ENCODE data around the gene FBXW12.

Gene FBXW12

GRCh38 chr3:48408823-48409281, 36.8 kb downstream of the FBXW12 start:
- DNase-seq = no peak

DNA sequence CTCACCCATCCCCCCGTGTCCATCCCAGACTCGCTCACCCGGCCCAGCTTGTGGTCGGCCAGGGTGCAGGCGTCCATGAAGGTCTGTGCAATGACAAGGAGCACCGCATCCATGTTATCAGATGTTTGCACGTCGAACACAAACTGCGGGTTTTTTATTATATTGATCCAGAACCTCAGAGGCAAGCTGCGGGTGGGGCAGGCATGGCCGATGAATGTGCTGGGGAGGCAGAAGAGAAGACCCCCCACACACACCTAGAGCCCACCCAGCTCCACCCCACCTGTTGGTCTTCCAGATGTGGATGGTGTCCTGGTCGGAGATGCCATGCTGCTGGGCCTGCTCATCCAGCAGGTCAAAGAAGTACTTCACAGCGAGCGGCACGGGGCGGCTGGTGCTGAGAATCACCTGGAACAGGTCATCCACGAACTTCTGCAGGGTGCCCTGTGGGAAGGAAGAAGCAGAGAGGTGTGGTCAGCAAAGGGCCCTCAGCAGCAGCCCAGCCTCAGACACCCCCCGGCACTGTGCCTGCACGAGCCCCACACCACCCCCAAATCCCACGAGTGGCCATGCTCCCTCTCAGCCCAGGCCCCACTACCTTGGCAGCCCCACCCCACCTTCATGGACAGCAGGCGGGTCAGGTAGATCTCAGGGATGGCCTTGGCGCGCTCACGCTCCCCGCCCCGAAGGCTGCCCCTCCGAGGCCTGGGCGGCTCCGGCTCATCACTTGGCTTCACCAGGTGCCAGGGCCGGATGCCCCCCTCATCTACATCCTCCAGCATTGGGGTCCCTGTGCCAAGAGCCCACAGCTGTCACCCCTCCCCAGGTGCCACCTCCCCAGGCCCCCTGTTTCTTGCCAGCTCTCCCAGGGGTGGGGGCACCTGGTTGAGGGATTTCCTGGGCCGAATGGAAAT, 37.5 kb downstream of the FBXW12 start:
- no peak for DNase-seq

DNA sequence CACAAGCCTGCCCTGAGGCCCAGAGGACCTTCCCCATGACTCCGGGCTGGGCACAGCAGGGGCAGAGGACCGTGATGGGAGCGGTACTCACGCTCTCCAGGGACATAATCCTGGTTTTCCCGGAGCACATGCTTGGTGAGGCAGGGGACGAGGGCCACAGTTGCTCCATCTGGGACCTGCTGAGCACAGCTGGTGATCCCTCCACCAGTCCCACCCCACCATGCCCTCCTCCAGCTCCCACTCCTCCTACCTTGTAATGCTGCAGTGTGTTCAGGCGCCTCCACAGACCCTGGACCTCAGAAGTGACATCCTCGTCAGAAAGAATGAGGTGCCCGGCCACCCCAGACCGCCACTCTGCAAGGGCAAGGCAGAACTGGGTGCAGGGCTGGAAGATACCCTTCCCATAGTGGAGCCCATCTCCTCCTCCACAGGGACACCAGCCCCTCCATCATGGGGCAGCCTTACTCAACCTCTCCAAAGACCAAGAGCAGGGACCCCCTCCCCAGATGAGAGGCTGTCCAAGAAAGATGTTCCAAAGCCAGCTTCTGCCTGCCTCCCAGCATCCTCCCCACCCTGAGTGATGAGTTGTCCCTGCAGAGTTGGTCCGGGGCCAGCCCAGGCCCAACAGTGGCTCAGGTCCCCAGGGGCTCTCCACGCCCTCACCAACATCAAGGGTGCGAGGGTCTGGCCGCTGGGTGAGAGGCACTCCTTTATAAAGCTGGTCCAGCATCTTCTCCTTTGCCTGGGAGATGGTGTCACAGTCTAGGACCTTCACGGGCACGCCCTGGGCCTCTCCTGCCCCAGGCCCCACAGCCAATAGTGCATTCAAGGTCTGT, 38.4 kb downstream of the FBXW12 start:
- no peak for DNase-seq

DNA sequence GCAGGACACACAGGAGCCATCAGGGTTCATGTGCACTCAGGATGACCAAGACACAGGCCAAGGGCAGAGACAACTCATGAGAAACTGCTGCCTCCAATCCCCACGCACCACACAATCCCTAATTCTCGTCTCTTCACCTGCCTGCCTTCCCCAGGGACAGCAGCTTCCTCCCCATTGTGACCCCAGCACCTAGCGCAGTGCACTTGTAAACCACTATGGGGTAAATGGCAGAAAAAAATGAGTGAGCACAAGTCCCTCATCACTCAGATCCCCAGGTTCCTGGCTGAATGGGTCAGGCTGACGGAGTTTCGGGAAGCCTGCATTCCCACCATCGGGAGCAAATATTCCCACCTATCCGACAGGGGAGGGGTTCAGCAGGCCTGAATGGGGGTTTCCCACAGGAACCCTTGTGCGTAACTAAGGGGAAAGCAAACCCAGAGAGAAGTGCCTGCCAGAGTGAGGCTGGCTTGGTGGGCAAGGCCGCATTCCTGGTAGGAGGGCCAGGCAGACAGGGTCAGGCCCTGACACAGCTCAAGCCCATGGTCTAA, 39.1 kb downstream of the FBXW12 start:
- DNase-seq = no peak

DNA sequence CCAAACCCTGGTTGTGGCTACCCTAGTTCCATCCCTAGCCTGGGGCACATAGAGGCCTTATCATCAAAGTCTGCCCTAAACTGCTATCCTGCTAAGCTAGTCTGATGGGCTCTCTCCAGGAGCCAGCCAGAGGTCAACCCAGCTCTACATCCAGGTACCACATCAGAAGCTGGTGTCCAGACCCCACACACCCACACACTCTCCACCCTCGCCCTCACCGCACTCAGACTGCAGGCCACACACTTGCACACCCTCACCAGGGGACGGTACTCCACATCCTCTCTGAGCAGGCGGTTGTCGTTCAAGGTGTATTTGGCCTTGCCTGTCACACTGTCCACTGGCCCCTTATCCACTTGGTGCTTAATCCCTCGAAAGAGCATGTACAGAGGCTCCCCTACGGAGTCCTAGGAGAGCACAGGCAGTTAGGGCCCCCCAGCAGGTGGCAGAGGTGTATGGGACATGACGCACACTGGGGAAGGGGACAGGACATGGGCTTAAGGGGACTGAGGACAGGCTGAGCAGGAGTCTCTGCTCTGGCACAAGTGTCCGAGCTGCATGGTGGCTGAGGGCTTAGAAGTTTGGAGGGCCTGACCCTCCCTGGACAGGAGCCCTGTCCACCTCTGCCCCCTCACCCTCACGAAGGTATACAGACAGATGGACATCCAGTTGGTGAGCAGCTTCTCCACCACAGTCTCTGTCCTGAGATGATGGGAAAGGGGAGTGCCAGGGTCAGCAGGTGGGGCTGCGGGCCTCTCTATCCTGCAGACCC, 39.8 kb downstream of the FBXW12 start:
- DNase-seq = no peak

GRCh38 chr3:48412375-48413001, 40.5 kb downstream of the FBXW12 start:
- no peak for DNase-seq

DNA sequence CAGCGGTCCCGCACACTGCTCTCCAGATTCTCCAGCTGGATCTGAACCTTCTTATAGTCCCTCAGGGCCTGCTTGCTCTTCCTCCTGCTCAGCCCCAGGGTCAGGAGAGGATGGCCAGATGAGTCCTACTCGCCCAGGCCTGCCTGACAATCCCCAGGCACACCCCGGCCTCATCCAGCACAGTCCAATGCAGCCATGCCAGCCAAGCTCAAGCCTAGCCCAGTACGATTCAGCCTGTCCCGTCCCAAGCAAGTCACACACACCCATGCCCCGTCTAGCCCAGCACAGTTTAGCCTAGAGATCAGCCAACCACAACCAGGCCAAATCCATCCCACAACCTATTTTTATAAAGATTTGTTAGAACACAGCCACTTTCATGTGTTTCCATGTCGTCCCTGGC, 41.1 kb downstream of the FBXW12 start:
- DNase-seq = no peak

DNA sequence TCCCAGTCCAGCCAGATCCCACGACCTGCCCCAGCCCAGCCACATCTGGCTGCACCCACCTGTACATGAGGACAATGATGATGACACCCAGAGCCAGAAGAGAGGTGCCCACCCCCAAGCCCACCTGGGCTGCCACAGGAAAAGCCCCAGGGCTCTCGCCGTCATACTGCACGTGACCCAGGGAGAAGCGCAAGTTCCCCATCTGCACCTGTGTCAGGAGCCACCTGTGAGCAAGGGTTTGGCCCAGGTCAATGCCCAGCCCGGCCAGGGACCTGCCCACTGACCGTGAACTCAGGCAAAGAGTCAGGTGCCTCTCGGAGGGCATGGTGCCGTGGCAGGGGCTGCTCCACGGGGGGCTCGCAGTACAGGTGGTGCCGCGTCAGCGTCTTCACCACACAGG, 41.6 kb downstream of the FBXW12 start:
- no peak for DNase-seq

DNA sequence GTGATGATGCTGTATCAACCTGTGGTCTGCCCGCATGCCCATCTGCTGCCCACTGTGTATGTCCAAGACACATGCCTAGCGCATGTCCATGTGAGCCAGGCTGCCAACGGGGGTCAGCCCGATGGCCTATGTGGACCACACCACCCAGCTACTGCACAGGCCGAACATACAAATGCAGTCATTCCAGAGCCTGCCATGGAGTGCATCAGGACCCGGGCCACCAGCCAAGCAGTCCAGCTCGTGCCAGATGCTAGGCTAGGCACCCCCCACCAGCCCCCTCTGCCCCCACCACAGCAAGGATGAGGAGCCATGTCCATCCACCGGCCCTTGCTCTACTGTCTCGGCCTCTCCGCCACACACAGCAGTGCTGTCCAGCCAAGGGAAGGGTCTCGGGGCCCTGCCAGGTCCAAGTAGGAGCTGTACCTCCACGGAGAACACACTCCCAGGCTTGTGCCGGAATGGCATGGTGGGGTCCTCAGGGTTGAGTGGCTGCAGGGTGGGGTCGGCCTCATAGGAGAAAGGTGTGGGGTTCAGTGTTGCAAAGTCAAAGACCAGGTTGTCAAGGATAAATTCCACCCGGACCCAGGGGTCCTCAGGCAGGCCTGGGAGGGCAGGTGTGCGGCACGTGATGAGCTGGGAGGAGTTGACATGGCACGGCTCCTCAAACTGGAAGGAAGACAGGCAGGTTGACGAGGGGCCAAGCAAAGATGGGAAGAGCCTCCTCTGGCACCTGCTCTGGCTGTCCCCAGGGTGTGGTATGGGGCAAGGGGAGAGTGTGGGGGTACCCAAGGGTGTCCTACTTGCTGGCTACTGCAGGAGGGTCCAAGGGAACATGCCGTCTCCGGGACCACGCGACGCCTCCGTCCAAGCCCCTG, 42.6 kb downstream of the FBXW12 start:
- DNase-seq = no peak

- DNase-seq = no peak
These were observed 43.4 kb downstream of the FBXW12 start for GRCh38 chr3:48415251-48415953.

DNA sequence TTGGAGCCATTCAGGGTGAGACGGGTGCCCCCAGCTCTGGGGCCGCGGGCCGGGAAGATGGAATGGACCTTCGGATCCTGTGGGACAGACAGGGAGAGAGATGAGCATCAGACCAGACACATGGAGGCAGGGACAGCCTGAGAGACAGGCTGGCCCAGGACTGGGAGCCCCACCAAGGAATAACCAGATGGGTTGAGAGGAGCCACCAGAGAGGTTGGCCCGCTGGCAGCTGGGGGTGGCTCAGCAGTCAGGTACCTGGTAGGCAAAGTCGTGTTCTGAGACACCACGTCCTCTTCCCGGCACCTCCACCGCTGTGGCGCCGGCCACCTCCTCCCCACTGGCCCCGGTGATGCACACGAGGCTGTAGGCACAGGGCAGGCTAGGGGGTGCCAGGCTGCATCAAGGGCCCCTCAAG, 44.1 kb downstream of the FBXW12 start:
- DNase-seq = no peak

DNA sequence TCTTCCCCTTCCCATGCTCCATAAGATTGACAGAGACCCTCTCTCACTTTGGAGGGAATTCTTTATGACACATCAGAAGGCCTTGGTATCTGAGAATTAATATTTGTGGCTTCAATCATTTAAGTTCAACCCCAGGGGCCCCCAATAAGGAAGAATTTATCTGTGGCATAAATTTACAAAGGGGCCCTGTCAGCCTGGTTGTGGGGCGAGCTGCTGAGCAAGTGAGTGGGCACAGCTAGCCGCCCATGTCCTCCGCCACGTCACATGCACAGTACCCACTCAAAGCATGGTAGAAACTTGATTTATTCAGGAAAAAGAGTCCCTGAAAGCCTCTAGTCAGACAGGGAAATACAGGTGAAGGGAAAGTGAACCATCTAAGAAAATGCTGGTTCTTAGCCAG, 44.5 kb downstream of the FBXW12 start:
- DNase-seq = no peak

DNA sequence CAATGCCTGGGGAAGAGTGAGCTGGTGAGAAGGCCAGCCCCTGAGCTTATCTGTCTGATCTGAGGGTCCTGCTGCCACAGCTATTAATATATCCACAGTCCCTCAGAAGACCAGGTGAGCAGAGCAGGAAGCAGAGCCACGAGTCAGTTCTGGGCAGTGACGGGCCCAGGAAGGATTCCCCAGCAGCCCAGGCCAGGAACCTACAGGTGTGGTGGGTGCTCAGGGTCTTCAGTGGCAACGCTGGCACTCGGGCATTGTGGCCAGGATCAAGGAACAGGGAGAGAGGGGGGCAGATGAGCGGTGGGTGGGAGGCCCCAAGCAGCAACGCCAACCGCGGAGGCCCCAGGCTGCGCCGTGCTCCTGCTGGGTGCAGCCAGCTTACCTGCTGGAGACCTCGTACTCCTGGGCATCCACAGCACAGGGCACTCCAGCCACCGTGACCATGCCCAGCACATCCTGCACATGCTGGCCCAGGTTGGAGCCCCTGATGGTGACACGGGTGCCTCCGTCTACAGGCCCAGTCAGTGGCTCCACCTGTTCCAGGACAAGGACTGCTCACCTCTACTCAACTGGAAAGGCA, 45.6 kb downstream of the FBXW12 start:
- DNase-seq = no peak

DNA sequence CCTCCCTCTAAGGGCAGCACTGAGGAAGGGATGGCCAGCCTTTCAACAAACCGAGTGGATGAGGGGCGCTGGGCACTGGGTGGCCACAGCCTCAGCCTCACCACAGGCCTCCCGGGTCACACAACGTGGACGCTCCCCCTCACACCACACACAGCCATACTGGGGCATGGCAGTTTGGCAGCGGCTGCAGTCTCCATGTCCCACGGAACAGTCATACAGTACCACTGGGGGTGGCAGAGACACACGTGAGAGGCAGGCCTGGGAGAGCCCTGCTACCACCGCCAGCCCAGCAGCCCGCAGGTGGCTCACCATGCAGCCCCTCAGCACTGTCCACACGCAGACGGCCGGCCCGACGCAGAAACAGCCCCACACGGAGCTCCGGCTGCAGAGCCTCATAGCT, 46.1 kb downstream of the FBXW12 start:
- no peak for DNase-seq

DNA sequence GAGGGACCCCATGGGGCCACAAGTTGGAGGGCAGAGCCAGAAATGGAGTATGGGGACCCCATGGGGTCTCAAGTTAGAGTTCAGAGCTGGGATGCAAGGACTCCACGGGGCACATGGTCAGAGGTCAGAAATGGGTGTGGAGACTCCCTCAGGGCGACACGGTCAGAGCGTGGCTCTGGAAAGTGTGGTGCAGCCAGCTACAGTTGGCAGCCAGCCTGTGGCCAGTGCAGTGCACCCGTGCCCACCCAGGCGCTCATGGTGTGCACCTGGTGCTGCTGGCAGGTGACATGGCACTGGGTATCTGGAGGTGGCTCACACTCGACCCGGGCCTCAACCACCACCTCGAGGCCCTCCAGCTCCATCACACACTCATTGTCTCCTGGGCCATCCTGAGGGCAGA, 46.6 kb downstream of the FBXW12 start:
- no peak for DNase-seq

DNA sequence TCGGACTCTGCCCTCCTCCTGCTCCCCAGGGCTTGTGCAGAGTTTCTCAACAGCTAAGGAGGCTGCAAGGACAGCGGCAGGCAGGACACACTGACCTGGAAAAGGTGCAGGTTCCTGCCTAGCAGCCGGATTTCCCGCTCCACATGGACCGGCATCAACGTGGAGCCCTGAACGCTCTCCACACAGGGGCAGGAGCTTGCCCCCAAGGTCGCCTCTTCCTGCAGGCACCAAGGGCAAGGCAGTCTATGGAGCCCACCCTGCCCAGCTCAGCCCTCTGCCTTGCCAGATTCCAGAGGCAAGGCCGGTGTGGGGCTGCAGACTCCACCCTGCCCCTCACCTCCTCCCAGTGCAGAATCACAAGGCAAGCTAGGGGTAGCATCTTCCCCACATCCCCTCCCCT, 47.1 kb downstream of the FBXW12 start:
- DNase-seq = no peak

DNA sequence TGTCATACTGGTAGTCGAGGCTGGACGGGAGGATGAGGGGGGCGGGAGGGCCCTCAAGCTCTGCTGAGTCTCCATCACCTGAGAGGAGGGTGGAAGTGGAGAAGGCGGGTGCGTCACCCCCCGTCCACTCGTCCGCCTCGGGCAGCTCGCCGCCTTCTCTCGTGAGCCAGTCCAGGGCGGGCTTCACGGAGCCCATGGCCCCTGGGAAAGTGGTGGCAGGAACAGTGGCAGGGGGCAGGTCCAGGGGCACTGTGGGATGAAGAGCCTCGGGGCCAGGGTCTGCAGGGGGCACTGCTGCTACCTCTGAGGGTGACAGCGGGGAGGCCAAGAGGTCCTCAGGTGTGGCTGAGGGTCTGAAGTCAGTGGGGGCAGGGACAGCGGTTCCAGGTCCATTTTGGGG, 47.6 kb downstream of the FBXW12 start:
- no peak for DNase-seq

GRCh38 chr3:48420561-48420960, 48.5 kb downstream of the FBXW12 start:
- DNase-seq = no peak

- no peak for DNase-seq
These were observed 50.3 kb downstream of the FBXW12 start for GRCh38 chr3:48422272-48422671.

DNA sequence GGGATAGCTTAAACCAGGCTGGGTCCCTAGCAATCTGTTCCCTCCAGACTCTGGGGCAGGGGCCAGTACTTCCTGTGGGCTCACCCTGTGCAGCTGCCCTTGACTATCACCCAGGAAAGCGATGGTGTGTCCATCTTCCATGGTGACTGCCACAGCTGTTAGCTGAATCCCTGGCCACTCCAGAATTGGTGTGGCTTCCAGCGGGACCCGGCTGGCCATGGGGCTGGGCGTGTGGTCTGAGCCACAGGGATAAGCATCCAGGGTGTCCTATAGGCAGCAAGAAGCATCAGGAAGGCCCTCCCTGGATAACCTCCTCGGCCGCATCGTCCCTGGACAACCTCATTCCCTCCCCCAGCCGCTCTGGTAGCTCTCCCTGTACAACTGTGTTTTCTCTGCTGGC, 50.7 kb downstream of the FBXW12 start:
- no peak for DNase-seq
